ENCODE measurements around the gene RIC8B. TPM values are rescaled to one million over a fixed set of nuclear protein-coding genes. Genes with fewer than 3 reads are reported as not detected.

The RIC8B gene
- total RNA-seq, 2 donors from 2014 or later = 19.6 to 23.3 TPM

DNA sequence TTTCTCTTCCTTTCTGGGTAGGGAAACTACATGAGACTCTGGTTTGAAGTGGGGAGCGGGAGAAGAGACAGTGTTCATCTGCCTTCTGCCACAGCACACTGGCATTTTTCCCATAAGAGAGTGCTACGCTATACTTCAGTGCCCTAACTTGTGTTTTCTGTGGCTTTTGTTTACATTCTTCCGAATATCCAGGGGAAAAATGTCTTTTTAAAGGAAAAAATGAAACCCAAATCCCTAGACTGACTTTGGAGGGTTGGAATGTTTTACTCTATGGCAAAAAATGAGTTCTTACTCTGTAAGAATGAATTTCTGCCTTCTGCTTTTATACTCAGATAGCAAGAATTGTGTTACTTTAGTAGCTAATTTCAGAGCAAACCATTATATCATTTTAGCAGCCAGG lies 93.2 kb downstream of the RIC8B start:
- Histone ChIP-seq H3K4me3 (ENCODE audit: low read length) (no peak overlapping the region), H3K9ac (ENCODE audit: extremely low read depth, low read length, poor library complexity, severe bottlenecking) (no peak overlapping the region), H3K27ac (ENCODE audit: low read depth, low read length) (no peak overlapping the region), H3K4me1 (ENCODE audit: control insufficient read depth, insufficient read depth, low read length) (no peaks in the 10 kb centered on the region), H3K27me3 (ENCODE audit: control insufficient read depth, insufficient read depth, low read length, poor library complexity, severe bottlenecking) (no peaks in the 10 kb centered on the region), H3K36me3 (ENCODE audit: control insufficient read depth, insufficient read depth, low read length) (no peaks in the 10 kb centered on the region), H3K9me3 (ENCODE audit: control insufficient read depth, low read length) (no peaks in the 10 kb centered on the region)
- Mint-ChIP-seq H3K4me3 (no peak overlapping the region), H3K27me3 (ENCODE audit: insufficient read depth) (no peaks in the 10 kb centered on the region), H3K27ac (no peak overlapping the region), H3K9me3 (no peaks in the 10 kb centered on the region), H3K36me3 (ENCODE audit: low read depth) (peaks cover 5% of the 10 kb centered on the region), H3K4me1 (peaks cover 6% of the 10 kb centered on the region)
- 96 to 100% methylated on average over 2 to 3 of the region's 3 CpGs for WGBS, 2 experiments (ENCODE audit: insufficient coverage in 1 of 2, insufficient read length in 1 of 2)
- TF ChIP-seq, protein P1, sequence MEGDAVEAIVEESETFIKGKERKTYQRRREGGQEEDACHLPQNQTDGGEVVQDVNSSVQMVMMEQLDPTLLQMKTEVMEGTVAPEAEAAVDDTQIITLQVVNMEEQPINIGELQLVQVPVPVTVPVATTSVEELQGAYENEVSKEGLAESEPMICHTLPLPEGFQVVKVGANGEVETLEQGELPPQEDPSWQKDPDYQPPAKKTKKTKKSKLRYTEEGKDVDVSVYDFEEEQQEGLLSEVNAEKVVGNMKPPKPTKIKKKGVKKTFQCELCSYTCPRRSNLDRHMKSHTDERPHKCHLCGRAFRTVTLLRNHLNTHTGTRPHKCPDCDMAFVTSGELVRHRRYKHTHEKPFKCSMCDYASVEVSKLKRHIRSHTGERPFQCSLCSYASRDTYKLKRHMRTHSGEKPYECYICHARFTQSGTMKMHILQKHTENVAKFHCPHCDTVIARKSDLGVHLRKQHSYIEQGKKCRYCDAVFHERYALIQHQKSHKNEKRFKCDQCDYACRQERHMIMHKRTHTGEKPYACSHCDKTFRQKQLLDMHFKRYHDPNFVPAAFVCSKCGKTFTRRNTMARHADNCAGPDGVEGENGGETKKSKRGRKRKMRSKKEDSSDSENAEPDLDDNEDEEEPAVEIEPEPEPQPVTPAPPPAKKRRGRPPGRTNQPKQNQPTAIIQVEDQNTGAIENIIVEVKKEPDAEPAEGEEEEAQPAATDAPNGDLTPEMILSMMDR (conservative IDR thresholded peaks at IDR 0.05) = no peak
- no peak for DNase-seq

DNA sequence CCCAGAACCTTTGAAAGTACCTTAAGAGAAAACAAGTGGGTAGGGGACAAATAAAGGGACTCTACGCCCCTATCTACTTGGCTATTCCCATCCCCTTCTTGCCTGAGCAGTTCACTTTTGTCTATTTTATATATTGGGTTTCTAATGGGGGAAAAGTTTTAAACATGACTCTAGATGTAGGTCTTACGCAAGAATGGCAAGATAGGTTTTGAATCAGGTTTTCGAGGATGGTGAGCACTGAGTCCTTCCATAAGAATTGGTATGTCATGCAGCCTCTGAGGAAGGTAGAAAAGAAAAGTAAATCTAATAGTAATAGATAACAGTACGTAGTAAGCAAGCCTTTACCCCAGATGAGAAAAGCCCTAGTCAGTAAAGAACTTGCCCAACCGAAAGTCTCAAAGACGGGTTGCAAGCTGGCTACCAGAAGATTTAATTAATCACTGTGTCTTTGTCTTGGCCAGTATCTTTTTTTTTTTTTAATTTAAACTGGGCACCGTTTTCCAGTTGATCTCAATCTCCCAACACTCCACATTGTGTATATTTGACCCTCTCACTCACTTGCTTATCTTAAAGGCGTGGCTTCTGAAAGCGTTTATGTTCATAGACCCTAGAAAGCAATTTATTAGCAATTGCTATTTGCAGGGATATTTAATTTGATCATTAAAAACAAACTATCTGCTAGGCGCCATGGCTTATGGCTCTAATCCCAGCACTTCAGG lies 94.7 kb downstream of the RIC8B start:
- Histone ChIP-seq H3K4me3 (ENCODE audit: low read length) (no peak overlapping the region), H3K9ac (ENCODE audit: extremely low read depth, low read length, poor library complexity, severe bottlenecking) (no peak overlapping the region), H3K27me3 (ENCODE audit: control insufficient read depth, insufficient read depth, low read length, poor library complexity, severe bottlenecking) (no peaks in the 10 kb centered on the region), H3K27ac (ENCODE audit: low read depth, low read length) (no peak overlapping the region), H3K36me3 (ENCODE audit: control insufficient read depth, insufficient read depth, low read length) (no peaks in the 10 kb centered on the region), H3K4me1 (ENCODE audit: control insufficient read depth, insufficient read depth, low read length) (no peaks in the 10 kb centered on the region), H3K9me3 (ENCODE audit: control insufficient read depth, low read length) (no peaks in the 10 kb centered on the region)
- H3K4me3 Mint-ChIP-seq = no peak overlapping the region
- H3K27me3 Mint-ChIP-seq (ENCODE audit: insufficient read depth) = no peaks in the 10 kb centered on the region
- H3K36me3 Mint-ChIP-seq (ENCODE audit: low read depth) = peaks cover 12% of the 10 kb centered on the region
- TF ChIP-seq, protein P1 (conservative IDR thresholded peaks at IDR 0.05) = no peak
- WGBS, 2 experiments (ENCODE audit: insufficient coverage in 1 of 2, insufficient read length in 1 of 2) = 96 to 98% methylated on average over 6 to 10 of the region's 10 CpGs
- no peak overlapping the region for H3K27ac Mint-ChIP-seq
- DNase-seq = no peak
- peaks cover 9% of the 10 kb centered on the region for H3K4me1 Mint-ChIP-seq
- no peaks in the 10 kb centered on the region for H3K9me3 Mint-ChIP-seq

DNA sequence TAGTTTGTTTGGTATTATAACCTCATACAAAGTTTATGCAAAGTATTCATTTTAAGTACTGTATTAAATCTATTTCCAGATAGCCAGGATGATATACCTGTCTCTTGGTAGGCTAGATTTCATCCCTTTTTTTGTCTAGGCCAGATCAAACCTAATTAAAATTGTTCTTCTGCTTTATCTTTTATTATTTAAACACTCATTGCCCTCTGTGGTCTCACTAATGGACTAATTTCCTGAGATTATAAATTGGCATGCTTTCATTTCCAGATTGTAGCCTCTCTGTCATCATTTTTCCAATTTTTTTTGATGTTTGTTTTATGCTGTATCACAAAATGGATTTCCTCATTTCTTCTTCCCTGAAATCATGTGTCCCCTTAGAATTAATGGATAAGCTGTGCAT lies 95.6 kb downstream of the RIC8B start:
- no peaks in the 10 kb centered on the region for H3K9me3 ChIP-seq (ENCODE audit: control insufficient read depth, low read length)
- Mint-ChIP-seq H3K9me3 (no peaks in the 10 kb centered on the region), H3K27me3 (ENCODE audit: insufficient read depth) (no peaks in the 10 kb centered on the region), H3K27ac (no peak overlapping the region), H3K36me3 (ENCODE audit: low read depth) (peaks cover 10% of the 10 kb centered on the region), H3K4me1 (peaks cover 9% of the 10 kb centered on the region), H3K4me3 (no peak overlapping the region)
- H3K4me1 ChIP-seq (ENCODE audit: control insufficient read depth, insufficient read depth, low read length) = no peaks in the 10 kb centered on the region
- H3K36me3 ChIP-seq (ENCODE audit: control insufficient read depth, insufficient read depth, low read length) = no peaks in the 10 kb centered on the region
- no peak overlapping the region for H3K27ac ChIP-seq (ENCODE audit: low read depth, low read length)
- no peak overlapping the region for H3K4me3 ChIP-seq (ENCODE audit: low read length)
- DNase-seq = no peak
- no peaks in the 10 kb centered on the region for H3K27me3 ChIP-seq (ENCODE audit: control insufficient read depth, insufficient read depth, low read length, poor library complexity, severe bottlenecking)
- TF ChIP-seq, protein P1 (conservative IDR thresholded peaks at IDR 0.05) = no peak
- no peak overlapping the region for H3K9ac ChIP-seq (ENCODE audit: extremely low read depth, low read length, poor library complexity, severe bottlenecking)

All from endodermal cell (in vitro differentiated cells).